SK-MEL-5 (cell line): Measurements from ENCODE around the gene BLOC1S4. TPM values are rescaled to one million over a fixed set of nuclear protein-coding genes. Genes with fewer than 3 reads are reported as not detected.

Source experiments
- DNase-seq: peaks from one replicate; pipeline ENCODE4 v3.0.0-alpha.2; 2016; ENCODE audit warnings: low read depth, low spot score
- in situ Hi-C: cut with HindIII; loops from 2 replicates; pipeline ENCODE4 v1.10.0; 2016; ENCODE audit warnings: low sequenced_read_pairs, high pct_unique_total_duplicates, low pct_unique_long_range_greater_than_20kb
- total RNA-seq: library from RNA; depleted of rRNA; stranded (reverse); fragments of >200 nt; shearing (Covaris generic); gene quantifications from 2 replicates; pipeline ENCODE4 v1.2.3, GENCODE V29; 2014

Gene BLOC1S4
- total RNA-seq, 1 experiment from 2014 or later = 12.9 TPM

GRCh38 chr4:6687947-6688878, 27.8 kb upstream of the BLOC1S4 start:
- DNase-seq = no peak
- in situ Hi-C loops = no loop called here

GRCh38 chr4:6688879-6689505, 27.0 kb upstream of the BLOC1S4 start:
- DNase-seq = peak; percentile 96
- in situ Hi-C loops = no loop called here

GRCh38 chr4:6689506-6689960, 26.4 kb upstream of the BLOC1S4 start:
- in situ Hi-C loops = no loop called here
- no peak for DNase-seq

- no peak for DNase-seq
- in situ Hi-C loops = no loop called here
These were observed 23.6 kb upstream of the BLOC1S4 start for GRCh38 chr4:6692379-6692778.

- in situ Hi-C loops = no loop called here
These were observed 23.2 kb upstream of the BLOC1S4 start for GRCh38 chr4:6692806-6693205.

GRCh38 chr4:6693231-6694176, 22.5 kb upstream of the BLOC1S4 start, which contains the start of gene S100P:
Gene S100P (plus strand): TSS chr4:6693878. CDS start chr4:6693933, 55 bp downstream.
- DNase-seq = no peak
- in situ Hi-C loops = no loop called here

More at GRCh38 chr4:6692806-6693205, 23.2 kb upstream of the BLOC1S4 start:
- DNase-seq = no peak

- no peak for DNase-seq
These were observed 21.6 kb upstream of the BLOC1S4 start for GRCh38 chr4:6694177-6694901.

GRCh38 chr4:6695660-6696610, 20.0 kb upstream of the BLOC1S4 start:
- in situ Hi-C loops = no loop called here
- no peak for DNase-seq

More at GRCh38 chr4:6694177-6694901, 21.6 kb upstream of the BLOC1S4 start:
- in situ Hi-C loops = no loop called here

GRCh38 chr4:6696611-6697010, 19.4 kb upstream of the BLOC1S4 start:
- DNase-seq = no peak
- in situ Hi-C loops = no loop called here

- in situ Hi-C loops = no loop called here
- no peak for DNase-seq
These were observed 18.8 kb upstream of the BLOC1S4 start for GRCh38 chr4:6697131-6697530.

GRCh38 chr4:6699388-6699787, 16.6 kb upstream of the BLOC1S4 start:
- DNase-seq = no peak
- in situ Hi-C loops = no loop called here

GRCh38 chr4:6699903-6700302, 16.1 kb upstream of the BLOC1S4 start:
- DNase-seq = no peak
- in situ Hi-C loops = no loop called here

GRCh38 chr4:6701371-6701770, 14.6 kb upstream of the BLOC1S4 start:
- in situ Hi-C loops = no loop called here
- DNase-seq = peak; percentile 16

GRCh38 chr4:6702761-6703160, 13.2 kb upstream of the BLOC1S4 start:
- in situ Hi-C loops = no loop called here

GRCh38 chr4:6703786-6704185, 12.2 kb upstream of the BLOC1S4 start:
- in situ Hi-C loops = no loop called here
- DNase-seq = no peak

More at GRCh38 chr4:6702761-6703160, 13.2 kb upstream of the BLOC1S4 start:
- DNase-seq = no peak

GRCh38 chr4:6705646-6706045, 10.3 kb upstream of the BLOC1S4 start:
- in situ Hi-C loops = no loop called here
- DNase-seq = no peak
